ENCODE measurements around the gene PNCK.
"Not testable (repeated sequence)": the region's sequence is repeated elsewhere in the genome, so short reads cannot be mapped to it uniquely, and the experiment has no call there.

Gene PNCK

DNA sequence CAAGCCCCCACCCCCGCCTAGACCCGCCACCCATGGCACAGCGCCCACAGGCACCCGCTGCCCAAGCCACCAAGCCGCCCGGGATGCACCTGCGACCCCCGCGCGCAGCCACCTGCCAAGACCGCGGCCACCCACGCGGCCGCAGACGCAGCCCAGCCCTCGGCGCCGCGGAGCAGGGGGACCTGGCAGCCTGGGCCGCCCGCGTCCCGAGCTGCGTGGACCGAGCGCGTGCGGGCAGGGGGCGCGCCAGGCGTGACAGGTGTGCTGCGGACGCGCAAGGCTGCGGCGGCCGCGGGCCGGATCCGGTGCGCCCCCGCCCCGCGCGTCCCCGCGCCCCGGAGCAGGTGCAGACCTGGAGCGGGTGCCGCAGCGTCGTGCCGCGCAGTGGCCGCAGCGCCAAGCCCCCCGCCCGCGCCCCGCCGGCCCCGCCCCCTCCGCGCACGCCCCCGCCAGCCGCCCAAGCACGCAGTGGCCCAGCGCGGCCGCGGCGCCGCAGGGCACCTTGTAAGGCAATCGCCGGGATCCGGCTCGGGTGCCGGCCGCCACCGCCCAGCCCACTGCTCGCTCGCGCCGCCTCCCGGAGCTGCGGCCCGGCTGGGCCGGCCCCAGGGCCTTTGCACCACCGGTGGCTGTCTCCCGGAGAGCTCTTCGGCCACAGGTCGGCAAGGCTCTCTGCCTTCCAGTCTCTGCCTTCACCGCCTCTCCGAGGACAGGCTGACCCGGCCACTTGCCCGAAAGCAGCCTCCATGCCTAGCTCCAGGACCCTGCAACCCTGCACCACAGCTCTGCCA, at the start of gene PNCK:
TSS of gene PNCK (minus strand) at position 386 of the 791 bp plus-strand sequence. CDS start 737 bp downstream, outside the sequence.
- DNase-seq, result no peak

DNA sequence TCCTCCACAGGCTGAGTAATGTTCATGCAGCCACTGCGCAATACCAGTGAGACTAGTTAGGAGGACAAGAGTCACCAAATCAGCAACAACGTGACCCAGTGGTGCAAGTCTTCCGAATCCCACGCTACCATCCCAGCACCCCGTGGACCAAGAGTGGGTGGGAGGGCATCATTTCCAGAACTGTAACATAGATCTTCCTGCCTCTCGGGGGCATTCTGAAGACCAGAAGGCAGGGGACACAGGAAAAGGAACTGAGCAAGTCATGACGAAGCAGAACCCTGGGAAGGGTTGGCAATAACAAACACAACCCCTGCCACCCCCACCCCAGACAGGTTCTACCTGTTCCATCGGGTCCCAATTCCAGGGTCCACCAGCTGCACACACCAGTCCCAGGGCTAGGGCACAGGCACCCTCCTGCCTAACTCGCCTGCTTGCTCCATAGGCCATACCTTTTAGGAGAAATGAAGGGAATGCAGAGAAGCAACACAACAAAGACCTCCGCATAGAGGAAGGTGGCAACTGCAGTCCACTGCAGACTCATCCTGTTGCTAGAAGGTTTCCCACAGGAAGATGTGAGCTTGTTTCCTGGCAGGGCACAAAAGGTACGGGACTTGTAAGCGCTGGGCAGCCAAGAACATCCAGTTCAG, 49.2 kb upstream of the PNCK start:
- peak in 1 of 2 experiments; percentile 27 for DNase-seq

DNA sequence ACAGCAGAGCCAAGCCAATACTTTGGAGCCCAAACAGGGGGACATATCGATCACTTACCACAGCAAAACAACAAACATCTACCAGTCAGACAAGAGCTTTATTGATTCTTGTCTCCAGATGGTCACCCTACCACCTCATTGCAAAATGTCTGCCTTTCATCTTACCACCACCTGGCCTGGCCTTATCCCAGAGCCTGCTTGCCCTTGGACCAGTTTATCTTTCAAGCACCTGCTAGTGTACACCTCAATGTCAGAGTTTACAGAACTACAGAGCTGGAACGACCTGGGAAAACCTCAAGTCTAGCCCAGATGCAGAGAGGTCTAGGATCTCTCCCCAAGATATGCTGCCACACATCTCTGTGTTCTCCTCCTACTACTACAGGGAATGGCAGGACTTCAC, 46.1 kb upstream of the PNCK start:
- no peak for DNase-seq

DNA sequence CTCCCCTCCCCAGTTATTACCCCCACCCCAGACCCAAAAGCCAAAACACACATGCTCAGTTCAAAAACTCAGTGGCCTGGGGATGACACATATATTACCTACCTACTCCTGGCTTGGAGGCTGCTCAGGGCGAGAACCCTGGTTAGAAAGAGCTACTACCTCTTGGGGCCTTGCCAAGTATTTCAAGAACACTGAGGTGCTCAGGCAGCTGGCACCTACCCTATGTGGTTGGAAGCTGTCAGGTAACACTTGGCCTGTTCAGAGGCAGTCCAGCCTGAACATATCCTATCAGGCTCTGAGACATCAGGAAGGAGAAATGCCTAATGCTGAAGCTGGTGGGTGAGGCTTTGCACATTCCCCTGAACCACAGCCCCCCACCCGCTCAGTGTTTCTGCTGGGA, 45.6 kb upstream of the PNCK start:
- no peak for DNase-seq

DNA sequence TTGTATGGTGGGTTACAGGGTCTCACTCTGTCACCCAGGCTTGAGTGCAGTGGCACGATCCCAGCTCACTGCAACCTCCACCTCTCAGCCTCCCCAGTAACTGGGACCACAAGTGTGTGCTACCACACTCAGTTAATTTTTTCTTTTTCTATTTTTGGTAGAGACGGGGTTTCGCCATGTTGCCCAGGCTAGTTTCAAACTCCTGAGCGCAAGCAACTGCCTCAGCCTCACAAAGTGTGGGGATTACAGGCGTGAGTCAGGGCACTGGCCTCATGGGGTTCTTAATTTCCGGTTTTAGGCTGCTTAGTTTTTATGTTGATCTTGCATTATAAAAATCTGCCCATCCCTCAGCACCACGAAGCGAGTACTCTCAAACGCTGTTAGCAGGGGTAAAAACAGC, 43.8 kb upstream of the PNCK start:
- no peak for DNase-seq

DNA sequence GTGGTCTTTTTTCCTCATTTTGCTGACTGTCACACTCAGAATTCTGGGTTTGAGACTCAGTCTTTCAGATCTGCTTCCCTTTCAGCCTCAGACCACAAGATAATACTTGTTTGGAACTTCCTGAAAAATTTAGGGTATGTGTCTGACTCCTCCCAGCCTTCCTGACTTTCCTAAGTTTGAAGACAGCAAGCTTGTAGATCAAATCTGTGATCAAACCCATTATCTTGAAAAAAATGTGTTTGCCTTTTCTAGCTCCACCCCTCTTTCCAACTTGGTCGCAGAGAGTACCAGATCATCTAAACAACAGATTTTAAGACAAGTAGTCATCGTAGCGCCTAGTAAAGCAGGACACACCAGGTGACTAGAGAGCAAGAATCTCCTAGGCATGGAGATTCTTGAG, 40.6 kb upstream of the PNCK start:
- no peak for DNase-seq

DNA sequence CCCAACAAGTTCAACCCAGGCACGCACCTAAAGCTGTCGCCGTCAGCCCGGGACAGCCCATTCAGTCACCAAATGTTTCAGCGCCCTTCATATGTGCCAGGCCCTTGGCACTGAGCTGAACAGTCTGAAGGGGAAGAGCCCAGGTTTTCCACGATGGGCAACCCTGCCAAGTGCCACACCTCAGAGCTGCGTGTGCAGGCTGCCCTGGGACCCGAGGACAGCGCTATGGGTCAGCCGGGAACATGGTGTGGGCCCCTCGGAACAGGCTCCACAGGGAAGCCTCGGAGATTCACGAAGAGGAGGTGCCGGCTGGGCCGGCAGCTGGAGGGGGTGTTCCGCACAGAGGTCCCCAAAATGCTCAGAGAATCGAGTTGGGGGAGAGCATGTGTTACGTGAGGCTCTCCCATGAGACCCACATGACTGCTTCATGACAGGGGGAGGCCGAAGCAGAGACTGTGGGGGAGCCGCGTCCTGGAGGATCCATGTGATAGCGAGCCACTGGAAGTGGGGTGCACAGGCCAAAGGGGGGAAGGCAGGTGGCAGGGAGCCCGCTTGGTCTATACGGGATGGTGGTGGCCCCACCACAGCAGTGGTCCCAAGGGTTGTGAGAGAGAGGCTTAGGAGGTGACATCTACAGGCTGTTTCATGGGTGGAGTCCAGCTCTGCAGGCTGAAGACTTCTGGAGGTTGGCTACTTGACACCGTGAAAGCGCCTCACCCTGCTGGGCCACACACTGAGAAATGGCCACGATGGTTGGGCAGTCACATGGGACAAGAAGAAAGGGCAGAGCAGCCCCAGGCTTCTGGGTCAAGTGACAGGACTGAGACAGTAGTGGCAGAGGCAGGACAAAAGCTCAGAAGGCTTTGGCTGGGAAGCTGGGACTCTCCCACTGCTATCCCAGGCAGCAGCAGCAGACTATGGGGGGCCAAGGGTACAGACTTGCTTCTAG, 36.4 kb upstream of the PNCK start:
- no peak for DNase-seq

DNA sequence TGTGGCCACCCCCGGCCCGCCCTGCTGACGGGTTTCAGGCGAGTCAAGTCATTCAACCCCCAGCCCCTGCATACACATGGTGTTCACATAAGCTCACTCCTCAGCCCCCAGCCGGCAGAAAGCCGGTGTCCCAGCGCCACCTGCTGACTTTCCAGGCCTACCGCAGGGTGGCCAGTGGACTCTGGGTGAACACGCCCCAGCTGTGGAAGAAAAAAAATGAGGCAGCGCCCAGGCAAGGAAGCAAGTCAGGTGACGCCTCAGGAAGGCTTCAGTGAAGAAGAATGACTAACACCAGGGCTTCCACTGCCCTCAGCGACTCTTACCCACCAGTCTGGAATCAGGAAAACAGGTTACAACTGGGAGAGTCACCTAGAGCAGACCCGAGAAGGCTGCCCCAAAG, 34.8 kb upstream of the PNCK start:
- DNase-seq, result peak; percentile 69 to 71

DNA sequence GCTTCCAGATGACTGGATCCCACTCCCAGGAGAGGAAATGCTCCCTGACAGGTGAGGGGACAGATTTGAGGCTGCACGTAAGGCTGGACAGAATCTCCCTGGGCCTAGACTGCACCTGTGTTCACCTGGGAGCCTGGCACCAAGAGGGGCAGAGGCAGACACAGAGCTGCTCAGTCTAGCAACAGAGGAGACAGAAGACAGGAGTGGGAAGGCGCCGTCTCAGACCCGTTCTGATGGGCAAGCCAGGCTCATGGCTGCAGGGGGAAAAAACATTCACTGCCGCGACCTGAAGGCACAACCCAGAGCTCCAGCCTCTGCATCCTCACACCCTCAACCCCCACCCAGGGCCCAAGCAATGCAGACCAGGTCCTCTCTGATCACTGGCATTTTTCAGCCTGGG, 33.8 kb upstream of the PNCK start:
- no peak for DNase-seq

DNA sequence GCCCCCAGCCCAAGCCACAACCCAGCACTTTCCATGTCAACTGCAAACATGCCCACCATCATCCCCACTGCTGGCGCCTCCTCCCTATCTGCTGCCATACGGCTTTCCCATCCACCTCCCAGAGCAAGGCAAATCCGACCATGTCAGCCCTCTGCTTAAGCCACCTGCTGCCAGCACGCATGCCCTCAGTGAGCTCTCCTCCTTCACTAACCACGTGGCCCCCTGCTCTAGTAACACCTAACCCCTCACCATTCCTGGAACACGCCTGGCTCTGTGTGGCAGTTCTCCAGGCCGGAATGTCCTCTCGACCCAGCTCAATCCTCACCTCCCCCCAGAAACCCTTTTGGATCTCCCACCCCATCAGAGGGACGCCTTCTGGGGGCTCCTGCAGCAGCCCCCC, 33.2 kb upstream of the PNCK start:
- DNase-seq, result no peak

DNA sequence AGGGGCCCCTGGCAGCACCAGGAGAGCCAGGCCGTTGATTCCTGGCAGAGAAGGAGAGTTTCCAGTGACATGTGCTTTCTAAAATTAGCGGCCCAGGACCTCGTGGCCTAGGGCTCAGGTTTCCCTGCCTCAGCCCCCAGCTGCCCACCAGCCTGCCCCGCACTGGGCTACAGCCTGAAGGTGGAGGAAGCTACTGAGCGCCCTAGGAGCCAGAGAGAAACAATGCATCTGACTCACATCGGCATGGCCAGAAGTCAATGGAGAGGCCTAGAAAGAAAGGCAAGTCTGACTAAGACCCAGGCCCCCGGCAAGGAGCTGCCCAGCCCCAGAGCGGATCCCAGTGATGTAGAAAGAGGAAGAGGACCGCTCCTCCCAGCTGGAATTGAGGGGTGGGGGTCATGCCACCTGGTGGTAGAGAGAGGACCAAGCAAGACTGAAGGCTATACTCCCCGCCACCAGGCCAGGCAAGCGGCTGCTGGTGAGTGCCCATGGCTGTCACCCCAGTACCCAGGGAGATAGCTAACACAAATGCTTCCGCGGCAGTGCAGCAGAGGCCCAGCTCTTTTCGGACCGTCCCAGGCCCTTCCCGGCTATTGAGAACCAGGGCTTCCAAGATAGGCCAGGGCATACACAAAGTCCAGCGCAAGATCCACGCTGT, 31.9 kb upstream of the PNCK start:
- not testable (repeated sequence) for DNase-seq

DNA sequence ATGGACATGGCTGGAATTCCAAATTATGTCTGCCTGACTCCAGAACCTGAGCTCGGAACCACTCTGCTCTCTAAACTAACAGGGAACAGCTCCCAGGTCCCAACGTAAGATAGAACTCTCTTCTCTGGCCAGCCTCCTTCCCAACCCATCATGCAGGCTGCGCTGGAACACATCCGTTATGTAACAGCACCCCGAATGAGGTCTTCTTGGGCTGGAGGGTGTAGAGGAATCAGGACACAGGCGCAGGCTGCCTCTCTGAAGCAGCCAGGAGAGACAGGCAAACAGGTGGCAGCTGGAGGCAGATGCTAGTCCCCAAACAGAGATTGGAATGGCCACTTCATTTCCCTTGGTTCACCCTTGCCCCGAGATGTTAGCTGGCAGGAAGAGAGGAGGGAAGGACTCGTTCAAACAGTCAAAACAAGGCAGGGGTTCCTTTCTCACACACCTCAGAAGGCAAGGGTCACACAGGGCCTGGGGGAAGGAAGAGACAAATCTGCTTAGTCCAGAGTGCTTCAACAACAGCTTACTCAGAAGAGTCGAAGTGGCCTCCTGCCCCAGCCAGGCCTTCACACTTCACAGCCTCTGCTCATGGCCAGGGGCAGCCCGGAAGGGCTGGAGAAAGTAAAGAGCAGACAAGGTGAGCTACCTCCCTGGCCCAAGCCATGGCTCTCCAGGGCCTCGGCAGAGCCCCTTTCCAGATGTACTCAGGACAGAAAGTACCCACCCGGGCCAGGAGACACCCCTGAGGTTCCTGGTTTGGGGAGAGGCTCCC, 31.2 kb upstream of the PNCK start:
- DNase-seq, result not testable (repeated sequence)

DNA sequence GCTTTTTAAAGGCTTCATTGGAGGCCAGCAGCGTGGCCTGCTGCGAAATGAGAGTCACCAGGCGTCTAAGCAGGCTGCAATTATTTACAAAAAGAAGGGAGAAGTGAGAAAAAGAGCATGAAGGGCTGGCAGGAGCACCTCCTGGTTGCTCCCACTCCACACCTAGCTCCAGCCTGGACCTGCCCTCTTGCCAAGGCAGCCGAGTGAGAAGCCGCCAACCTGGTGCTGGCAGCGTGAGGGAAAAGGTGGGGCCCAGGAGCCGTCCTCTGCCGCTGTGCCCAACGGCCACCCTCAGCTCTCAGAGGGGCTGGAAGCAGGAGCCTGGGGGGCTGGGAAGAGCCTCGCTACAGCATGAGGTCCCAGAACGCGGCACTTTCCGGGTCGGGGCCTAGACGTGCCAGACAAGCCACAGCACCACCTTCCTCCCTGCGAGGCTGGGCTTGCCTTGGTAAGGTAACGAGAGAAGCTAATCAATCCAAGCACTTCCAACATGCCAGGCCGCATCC, 30.5 kb upstream of the PNCK start:
- DNase-seq, result no peak

DNA sequence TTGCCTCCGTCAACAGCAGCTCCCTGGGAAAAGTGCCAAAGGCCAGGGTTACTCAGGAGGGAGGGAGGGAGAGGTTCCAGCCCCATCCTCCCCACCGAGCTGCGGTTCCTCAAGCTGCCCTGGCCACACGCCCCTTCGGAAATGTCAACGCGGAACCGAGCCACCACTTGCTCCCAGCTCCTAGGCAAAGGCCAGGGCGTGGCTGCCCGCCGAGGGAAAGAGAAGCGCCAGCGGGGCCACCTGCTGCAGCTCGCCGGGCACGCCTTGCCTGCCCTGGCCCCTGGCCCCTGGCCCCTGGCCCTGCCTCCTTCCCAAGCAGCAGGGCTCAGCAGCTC, 29.4 kb upstream of the PNCK start:
- no peak for DNase-seq

DNA sequence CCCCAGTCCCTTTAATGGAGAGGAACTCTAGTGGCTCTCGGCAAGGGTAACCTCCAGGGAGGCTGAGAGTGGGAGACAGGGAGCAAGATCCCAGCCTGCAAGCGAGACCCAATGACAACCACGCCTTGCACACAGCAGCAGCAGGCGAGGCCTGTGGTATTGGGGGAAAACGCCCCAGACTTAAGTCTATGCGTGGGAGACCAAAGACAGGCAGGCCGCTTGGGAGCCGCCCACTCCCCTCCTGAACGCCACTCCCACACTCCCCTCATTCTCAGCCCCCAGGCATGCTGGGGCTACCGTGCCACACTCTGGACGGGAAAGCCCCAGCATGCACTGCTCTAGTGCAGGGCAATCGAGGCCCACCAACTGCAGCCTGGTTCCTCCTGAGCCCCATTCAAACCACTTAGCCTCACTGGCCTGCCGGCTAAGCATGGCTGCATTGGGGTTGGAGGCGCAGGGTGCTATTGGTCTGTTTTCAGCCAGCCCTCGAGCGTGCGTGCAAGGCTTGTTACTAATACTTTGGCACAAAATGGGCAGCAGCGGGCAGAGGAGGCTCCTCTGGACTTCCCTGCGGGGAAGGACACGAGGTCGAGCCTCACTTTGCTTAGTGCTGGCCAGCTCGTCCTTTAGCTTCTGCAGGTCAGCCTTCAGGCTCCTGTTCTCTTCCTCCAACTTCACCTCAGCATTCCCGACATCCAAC, 28.9 kb upstream of the PNCK start:
- no peak for DNase-seq

DNA sequence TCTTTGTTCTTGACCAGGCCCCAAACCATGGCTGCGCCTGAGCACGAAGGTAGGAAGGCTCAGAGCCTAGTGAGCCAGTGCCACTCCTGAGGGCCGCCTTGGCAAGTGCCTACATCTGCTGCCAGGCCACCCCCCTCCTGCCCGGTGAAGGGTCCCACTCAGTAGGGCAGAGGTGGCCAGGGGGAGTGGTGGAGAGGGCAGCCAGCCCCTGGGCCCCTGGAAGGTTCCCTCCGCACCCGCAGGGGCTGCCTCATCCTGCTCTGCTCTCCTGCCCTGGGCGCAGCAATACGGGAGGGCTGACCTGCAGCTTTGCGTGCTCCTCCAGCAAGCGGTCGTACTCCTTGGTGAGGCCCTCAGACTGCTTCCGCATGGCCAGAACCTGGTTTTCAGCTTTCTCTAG, 28.1 kb upstream of the PNCK start:
- no peak for DNase-seq

DNA sequence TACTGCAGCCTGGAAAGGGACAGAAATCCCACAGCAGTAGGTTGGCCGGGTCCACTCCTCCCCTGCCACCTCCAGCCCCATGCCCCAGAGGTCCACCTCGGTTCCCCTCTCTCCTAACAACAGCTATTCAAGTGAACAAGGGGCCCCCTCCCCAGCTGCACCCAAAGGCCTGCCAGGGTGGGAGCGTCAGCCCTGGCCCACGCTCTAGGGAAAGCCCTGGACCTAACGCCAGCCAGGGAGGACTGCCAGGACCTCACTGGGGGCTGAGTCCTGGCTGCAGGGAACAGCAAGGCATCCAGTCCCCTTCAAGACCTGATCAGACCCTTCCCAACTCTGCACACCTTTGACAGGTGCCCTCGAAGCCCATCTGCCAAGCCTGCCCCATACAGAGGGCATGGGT, 27.4 kb upstream of the PNCK start:
- DNase-seq, result no peak

DNA sequence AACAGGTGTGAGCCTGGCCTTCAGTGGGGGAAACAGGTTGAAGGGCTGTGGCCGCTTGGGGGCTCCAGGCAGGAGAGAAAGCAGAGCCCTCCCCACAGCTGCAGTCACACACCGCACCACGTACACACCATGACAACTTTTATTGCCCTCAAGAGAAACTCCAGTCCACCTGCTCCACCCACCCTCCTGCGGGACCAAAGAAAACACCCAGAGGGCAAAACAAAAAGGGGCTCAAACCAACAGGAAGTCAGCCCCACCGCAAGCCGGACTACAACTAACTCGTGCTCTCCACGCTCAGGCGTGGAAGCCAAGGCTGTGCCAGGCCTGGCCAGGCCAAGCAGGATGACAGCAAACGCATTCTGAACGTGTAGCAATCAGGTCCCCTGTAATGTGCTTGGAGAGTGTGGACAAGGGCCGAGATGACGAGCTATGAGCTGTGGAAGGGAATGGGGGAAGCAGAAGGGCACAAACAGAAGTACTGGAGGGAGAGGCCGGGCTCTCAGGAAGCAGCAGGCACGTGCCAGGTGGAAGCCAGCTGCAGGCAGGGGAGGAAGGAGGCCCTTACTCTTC, 26.8 kb upstream of the PNCK start:
- no peak for DNase-seq

DNA sequence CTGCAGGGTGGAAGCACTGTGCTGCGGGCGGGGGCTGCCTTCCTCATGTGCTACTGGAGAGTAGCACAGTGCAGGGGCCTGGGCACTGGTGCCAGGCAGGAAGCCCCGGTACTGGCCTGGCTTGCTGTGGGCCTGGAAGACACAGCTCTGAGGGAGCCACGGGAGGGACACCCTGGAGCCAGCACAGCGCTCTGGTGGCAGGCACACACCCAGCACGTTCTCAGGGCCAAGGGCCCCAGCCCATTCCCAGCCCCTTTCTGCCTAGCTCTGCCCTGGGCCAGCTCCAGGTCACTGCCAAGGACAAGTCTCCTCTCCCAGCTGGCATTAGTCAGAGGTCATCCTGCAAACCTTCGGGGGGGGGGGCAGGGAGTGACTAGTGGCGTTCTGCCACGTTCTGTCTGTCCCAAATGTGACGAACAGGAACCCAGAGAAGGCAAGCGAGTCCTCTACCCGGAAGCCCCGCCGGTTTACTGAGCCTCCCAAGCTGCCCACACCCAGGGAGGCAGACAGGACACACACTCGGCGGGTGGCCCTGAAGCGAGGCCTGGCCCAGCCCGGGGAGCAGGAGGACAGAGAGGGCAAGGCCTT, 26.3 kb upstream of the PNCK start:
- DNase-seq, result not testable (repeated sequence)

DNA sequence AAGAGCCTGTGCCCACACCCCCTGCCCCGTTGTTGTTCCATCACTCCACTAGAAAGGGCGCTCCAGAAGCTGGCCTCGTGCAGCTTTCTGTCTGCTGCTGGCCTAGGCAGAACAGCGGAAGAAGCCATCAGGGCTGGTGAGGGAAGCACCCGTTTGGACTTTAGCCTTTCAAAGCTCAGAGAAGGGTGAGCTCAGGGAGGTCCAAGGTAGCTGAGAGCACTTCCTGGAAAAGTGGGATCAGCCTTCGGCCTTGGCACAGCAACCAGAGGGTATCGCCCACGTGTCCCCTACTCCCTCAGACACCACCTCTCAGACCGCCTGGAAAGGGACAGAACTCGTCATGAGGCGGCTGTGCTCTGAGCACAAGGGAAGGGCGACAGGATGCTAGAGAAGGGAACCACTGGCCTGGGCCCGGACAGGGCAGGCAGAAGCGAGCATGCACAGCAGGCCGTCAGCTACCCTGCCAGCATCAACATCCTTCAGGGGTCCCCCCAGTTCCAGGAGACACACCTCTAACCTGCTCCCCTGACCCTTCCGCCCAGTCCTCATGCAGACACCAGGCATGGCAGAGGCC, 25.7 kb upstream of the PNCK start:
- DNase-seq, result not testable (repeated sequence)

Measured in activated T-cell treated with anti-CD3 and anti-CD28 coated beads, Interleukin-2, amount 50 U/mL, for 48 hours (primary cell).